A673 (cell line): ENCODE data around the gene BCR.

Experiments used
- EZH2 ChIP-seq: fragments of 200-600 bp; sonication (generic); IDR thresholded peaks from 2 replicates; pipeline ENCODE4 v1.6.1; 2017; ENCODE audit warnings: borderline replicate concordance, low read depth, mild to moderate bottlenecking, mixed read lengths, antibody characterized with exemption, low read length; ENCODE audit not compliant: poor library complexity, severe bottlenecking
- TF ChIP-seq, protein P1 (sequence below): fragments of 300-800, 200-600 bp; sonication (generic); conservative IDR thresholded peaks from 2 replicates; pipeline ENCODE4 v1.5.1; 2017; ENCODE audit warnings: low read depth, mild to moderate bottlenecking, antibody characterized with exemption, low read length, moderate library complexity, mixed read lengths

DNA sequence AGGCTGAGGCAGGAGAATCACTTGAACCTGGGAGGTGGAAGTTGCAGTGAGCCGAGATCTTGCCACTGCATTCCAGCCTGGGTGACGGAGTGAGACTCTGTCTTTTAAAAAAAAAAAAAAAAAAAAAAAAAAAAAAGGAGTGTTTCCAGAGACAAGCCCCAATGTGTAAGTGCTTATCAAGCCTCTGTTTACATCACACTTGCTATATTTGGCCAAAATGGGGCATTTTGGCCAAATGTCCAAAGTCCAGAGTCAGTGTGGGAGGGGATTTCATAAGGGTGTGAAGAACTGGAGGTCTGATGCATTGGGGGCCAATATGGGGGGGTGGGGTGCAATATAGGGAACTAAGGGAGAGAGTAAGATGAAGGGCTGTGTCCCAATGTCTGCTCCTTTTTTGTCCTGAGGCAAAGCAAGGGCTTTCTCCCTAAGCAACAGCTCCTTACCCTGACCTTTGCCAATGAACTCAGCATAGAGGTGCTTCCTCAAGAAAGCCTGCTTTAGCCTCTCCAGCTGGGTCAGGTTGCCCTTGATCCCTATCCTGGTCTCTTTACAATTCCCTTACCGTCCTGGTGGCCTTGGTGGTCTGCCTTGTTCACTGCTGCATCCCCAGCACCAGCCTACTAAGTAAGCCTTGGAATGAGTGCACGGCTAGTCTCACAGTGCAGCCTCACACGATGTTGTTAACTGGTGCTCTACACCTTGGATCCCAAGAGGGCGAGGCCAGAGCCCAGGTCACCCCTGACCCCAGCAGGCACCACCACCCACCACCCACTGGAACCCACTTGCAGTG, 14.1 kb upstream of the BCR start:
- TF ChIP-seq, protein P1, sequence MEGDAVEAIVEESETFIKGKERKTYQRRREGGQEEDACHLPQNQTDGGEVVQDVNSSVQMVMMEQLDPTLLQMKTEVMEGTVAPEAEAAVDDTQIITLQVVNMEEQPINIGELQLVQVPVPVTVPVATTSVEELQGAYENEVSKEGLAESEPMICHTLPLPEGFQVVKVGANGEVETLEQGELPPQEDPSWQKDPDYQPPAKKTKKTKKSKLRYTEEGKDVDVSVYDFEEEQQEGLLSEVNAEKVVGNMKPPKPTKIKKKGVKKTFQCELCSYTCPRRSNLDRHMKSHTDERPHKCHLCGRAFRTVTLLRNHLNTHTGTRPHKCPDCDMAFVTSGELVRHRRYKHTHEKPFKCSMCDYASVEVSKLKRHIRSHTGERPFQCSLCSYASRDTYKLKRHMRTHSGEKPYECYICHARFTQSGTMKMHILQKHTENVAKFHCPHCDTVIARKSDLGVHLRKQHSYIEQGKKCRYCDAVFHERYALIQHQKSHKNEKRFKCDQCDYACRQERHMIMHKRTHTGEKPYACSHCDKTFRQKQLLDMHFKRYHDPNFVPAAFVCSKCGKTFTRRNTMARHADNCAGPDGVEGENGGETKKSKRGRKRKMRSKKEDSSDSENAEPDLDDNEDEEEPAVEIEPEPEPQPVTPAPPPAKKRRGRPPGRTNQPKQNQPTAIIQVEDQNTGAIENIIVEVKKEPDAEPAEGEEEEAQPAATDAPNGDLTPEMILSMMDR: no peak
- TF ChIP-seq EZH2: no peak
